T-helper 17 cell (primary cell): ENCODE measurements around the gene AKAP8. TPM values are rescaled to one million over a fixed set of nuclear protein-coding genes. Genes with fewer than 3 reads are reported as not detected.
"Not testable (repeated sequence)": the region's sequence is repeated elsewhere in the genome, so short reads cannot be mapped to it uniquely, and the experiment has no call there.

ENCODE experiments used
- ATAC-seq: fragments of 150-1000 bp; cut with Tn5 transposase; 2 replicates; pipeline ENCODE4 v1.10.0; 2021; ENCODE audit warnings: mild to moderate bottlenecking, moderate library complexity
- DNase-seq, 3 donors: peaks; one replicate each; pipeline versions ENCODE4 v3.0.0 to v3.0.0-alpha.2; 2020 to 2021
- H3K9me3 ChIP-seq: one replicate; pipeline ENCODE4 v1.7.0; 2013; ENCODE audit warnings: low read length, mild to moderate bottlenecking; ENCODE audit not compliant: control insufficient read depth, poor library complexity, severe bottlenecking
- H3K27ac Mint-ChIP-seq: one replicate; pipeline ENCODE4 v1.8.0; 2022; ENCODE audit warnings: mild to moderate bottlenecking, moderate library complexity, mixed read lengths
- H3K27me3 Mint-ChIP-seq: one replicate; pipeline ENCODE4 v1.8.0; 2022; ENCODE audit warnings: mixed read lengths
- H3K36me3 Mint-ChIP-seq: one replicate; pipeline ENCODE4 v1.8.0; 2022; ENCODE audit warnings: low read depth, mixed read lengths
- H3K4me1 Mint-ChIP-seq: one replicate; pipeline ENCODE4 v1.8.0; 2022; ENCODE audit warnings: mild to moderate bottlenecking, mixed read lengths
- H3K4me3 Mint-ChIP-seq: one replicate; pipeline ENCODE4 v1.8.0; 2022; ENCODE audit warnings: mild to moderate bottlenecking, moderate library complexity, mixed read lengths
- total RNA-seq, 4 donors: library from RNA in 2 of 4; stranded (reverse) in 2 of 4; gene quantifications; one replicate each; pipeline ENCODE4 v1.2.3 and lab custom pipeline; 2022 to 2026

Gene AKAP8
- total RNA-seq, 2 donors from 2014 or later = 87.6 to 90.2 TPM

DNA sequence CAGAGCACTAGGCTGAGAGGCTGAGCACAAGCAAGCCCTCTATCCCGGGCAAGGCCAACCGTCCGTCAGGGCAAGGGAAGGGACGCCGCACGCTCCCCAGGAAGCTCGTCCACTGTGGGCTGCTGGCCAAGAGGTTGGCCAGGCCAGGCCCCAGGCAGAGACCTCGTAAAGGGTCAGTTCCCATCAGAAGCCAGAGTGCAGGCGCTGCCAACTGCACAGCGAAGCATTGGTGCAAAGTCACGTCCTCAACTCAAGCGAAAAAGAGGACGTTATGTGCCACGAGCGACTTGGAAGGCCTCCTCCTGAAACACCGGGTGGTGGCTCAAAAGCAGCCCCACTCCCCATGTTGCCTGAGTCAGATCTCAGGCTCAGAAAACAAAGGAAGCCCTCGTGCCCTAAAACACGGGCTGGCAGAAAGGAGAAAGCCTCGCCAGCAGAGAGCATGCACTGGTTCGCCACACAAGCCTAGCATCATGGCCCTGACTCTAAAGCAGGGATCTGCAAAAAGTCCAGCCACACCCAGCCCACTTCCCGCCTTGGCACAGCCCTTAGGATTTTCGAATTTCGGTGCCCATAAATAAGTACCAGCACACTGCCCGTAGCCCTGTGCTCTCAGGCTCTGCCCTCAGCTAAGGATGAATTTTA lies 4.7 kb downstream of the AKAP8 start:
- H3K4me3 Mint-ChIP-seq = no peak overlapping the region
- DNase-seq = no peak
- ATAC-seq = no peak
- peaks cover 23% of the 10 kb centered on the region for H3K4me1 Mint-ChIP-seq
- no peak overlapping the region for H3K27ac Mint-ChIP-seq
- H3K9me3 ChIP-seq = no peaks in the 10 kb centered on the region
- no peaks in the 10 kb centered on the region for H3K27me3 Mint-ChIP-seq
- peaks cover 6% of the 10 kb centered on the region for H3K36me3 Mint-ChIP-seq

DNA sequence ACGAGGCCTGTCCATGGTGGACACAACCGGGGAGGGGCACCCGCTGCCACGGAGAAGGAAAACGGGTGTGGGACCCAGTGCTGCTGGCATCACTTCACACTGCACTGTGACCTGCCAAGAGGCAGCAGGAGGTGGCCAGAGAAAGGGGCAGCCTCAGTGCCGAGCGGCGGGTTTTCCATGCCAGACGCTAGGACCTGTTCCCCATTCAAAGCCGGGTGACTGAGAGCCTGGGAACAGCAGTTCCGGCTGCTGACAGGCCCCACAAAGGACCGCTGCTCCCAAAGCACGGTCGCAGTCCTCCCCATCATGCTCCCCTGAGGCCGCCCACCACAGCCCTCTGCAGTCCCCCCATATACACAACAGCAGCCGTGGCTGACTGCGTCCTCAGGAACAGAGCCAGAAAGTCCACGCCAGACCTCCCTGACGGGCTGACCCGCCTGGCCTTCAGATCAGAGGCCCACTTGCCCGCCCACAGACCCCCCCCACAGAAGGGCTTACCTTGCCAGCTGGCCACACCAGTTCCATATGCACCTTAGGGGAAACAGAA lies 5.4 kb downstream of the AKAP8 start:
- H3K36me3 Mint-ChIP-seq = peaks cover 6% of the 10 kb centered on the region

GRCh38 chr19:15373644-15374043 lies 5.9 kb downstream of the AKAP8 start:
- Mint-ChIP-seq H3K4me3 (no peak overlapping the region), H3K27me3 (no peaks in the 10 kb centered on the region), H3K27ac (peak overlapping the region; percentile 45), H3K4me1 (peaks cover 23% of the 10 kb centered on the region), H3K36me3 (peaks cover 6% of the 10 kb centered on the region)
- ATAC-seq = no peak
- no peak for DNase-seq
- H3K9me3 ChIP-seq = no peaks in the 10 kb centered on the region

More for the DNA sequence above, 5.4 kb downstream of the AKAP8 start:
- no peaks in the 10 kb centered on the region for H3K9me3 ChIP-seq
- peaks cover 23% of the 10 kb centered on the region for H3K4me1 Mint-ChIP-seq
- no peaks in the 10 kb centered on the region for H3K27me3 Mint-ChIP-seq
- H3K4me3 Mint-ChIP-seq = no peak overlapping the region
- ATAC-seq = no peak
- no peak for DNase-seq
- H3K27ac Mint-ChIP-seq = peak overlapping the region; percentile 45

DNA sequence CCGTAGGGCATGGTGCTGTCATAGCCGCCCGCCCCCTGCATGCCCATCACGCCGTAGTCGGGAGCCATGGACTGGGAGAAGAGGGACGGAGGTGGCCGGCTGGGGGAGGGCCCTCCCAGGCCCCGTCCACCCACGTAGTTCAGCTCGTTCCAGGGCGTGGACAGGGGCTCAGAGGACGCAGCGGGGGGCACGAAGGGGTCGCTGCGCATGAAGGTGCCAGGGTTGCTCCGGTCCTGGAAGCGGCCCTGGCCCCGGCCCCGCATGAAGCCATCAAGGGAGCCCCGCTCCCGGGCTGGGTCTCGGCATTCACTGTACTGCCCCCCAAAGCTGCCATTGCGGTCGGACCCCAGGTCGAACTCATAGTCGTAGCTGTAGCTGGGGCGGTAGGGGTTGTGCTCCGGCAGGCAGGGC lies 6.7 kb downstream of the AKAP8 start:
- H3K36me3 Mint-ChIP-seq = no peaks in the 10 kb centered on the region
- DNase-seq (no peak), ATAC-seq (no peak)
- no peak overlapping the region for H3K27ac Mint-ChIP-seq
- no peak overlapping the region for H3K4me3 Mint-ChIP-seq
- no peaks in the 10 kb centered on the region for H3K27me3 Mint-ChIP-seq
- H3K9me3 ChIP-seq = no peaks in the 10 kb centered on the region
- peaks cover 17% of the 10 kb centered on the region for H3K4me1 Mint-ChIP-seq

DNA sequence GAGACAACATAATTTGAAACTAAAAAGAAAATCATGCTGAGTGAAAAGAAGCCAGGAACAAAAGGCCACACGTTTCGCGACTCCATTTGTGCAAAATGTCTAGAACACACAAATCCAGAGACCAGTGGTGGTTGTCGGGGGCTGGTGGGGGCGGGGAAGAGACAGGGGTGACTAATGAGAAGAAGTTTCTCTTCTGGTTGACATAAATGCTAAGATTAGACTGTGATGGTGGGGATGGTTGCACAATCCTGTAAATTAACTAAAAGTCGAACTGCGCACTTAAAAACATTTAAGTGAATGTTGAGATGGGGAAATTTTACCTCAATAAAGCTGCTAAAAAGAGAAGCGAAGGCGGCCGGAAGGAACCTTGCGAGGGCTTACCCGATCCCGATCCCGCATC lies 7.1 kb downstream of the AKAP8 start:
- H3K4me3 Mint-ChIP-seq = no peak overlapping the region
- DNase-seq (no peak), ATAC-seq (no peak)
- H3K27ac Mint-ChIP-seq = peak overlapping the region; percentile 27
- H3K9me3 ChIP-seq = no peaks in the 10 kb centered on the region
- peaks cover 16% of the 10 kb centered on the region for H3K4me1 Mint-ChIP-seq
- no peaks in the 10 kb centered on the region for H3K27me3 Mint-ChIP-seq
- H3K36me3 Mint-ChIP-seq = no peaks in the 10 kb centered on the region

- DNase-seq (no peak), ATAC-seq (no peak)
- no peaks in the 10 kb centered on the region for H3K27me3 Mint-ChIP-seq
- H3K9me3 ChIP-seq = no peaks in the 10 kb centered on the region
- no peaks in the 10 kb centered on the region for H3K36me3 Mint-ChIP-seq
- H3K4me3 Mint-ChIP-seq = no peak overlapping the region
- H3K4me1 Mint-ChIP-seq = peaks cover 13% of the 10 kb centered on the region
- peak overlapping the region; percentile 27 for H3K27ac Mint-ChIP-seq
These were observed 7.7 kb downstream of the AKAP8 start for GRCh38 chr19:15371786-15372380.

GRCh38 chr19:15371119-15371518 lies 8.5 kb downstream of the AKAP8 start:
- peaks cover 9% of the 10 kb centered on the region for H3K4me1 Mint-ChIP-seq
- H3K27ac Mint-ChIP-seq = no peak overlapping the region

GRCh38 chr19:15369594-15369891 lies 10.0 kb downstream of the AKAP8 start:
- DNase-seq (no peak), ATAC-seq (no peak)
- Mint-ChIP-seq H3K4me3 (no peak overlapping the region), H3K4me1 (peaks cover 8% of the 10 kb centered on the region), H3K27me3 (no peaks in the 10 kb centered on the region), H3K27ac (no peak overlapping the region), H3K36me3 (no peaks in the 10 kb centered on the region)
- no peaks in the 10 kb centered on the region for H3K9me3 ChIP-seq

More at GRCh38 chr19:15371119-15371518, 8.5 kb downstream of the AKAP8 start:
- DNase-seq = no peak
- Mint-ChIP-seq H3K27me3 (no peaks in the 10 kb centered on the region), H3K4me3 (no peak overlapping the region), H3K36me3 (no peaks in the 10 kb centered on the region)
- no peak for ATAC-seq
- H3K9me3 ChIP-seq = no peaks in the 10 kb centered on the region

DNA sequence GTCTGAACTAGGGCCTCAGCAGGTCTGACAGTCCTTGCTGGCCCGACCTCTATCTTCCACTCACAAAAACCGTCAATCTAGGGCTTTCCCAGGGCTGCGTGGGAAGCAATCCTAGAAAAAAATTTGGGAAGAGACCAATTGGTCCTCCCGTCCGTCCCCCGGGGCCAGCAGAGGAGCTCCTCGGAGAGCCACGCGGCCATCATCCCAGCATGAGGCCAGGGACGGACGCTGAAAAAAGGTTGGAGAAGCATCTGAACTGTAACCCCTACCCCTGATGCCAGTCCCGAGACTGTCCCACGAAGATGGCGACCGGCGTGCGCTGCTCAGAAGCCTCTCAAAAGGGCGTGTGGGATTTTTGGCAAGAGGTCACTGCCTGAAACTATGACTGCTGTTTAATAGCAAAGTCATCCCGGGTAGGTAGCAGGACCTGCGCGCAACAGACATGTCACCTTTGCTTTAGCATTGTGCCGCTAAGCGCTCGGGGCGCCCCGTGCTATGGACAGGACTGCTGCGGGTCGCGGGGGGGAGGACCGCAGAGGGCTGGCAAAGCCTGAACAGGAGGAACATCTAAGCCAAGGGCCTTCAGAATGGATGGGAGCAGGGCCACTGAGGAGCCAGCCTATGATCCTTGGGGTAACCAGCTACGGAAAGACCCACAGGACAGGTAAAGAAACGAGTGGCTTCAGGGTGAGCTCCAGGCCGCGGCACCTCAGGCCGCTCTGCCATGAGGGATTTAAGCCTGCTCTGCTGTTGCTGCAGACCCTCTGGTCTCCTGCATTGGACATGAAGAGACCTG lies 10.6 kb downstream of the AKAP8 start:
- H3K4me1 Mint-ChIP-seq = peaks cover 6% of the 10 kb centered on the region
- H3K27me3 Mint-ChIP-seq = no peaks in the 10 kb centered on the region
- ATAC-seq (no peak), DNase-seq (no peak)
- no peak overlapping the region for H3K4me3 Mint-ChIP-seq
- no peak overlapping the region for H3K27ac Mint-ChIP-seq
- no peaks in the 10 kb centered on the region for H3K36me3 Mint-ChIP-seq
- no peaks in the 10 kb centered on the region for H3K9me3 ChIP-seq

GRCh38 chr19:15368051-15368632 lies 11.4 kb downstream of the AKAP8 start:
- H3K4me3 Mint-ChIP-seq = no peak overlapping the region
- no peak overlapping the region for H3K27ac Mint-ChIP-seq
- H3K27me3 Mint-ChIP-seq = no peaks in the 10 kb centered on the region
- peaks cover under 1% of the 10 kb centered on the region for H3K4me1 Mint-ChIP-seq
- peaks cover 2% of the 10 kb centered on the region for H3K36me3 Mint-ChIP-seq
- ATAC-seq = no peak
- H3K9me3 ChIP-seq = no peaks in the 10 kb centered on the region
- no peak for DNase-seq

DNA sequence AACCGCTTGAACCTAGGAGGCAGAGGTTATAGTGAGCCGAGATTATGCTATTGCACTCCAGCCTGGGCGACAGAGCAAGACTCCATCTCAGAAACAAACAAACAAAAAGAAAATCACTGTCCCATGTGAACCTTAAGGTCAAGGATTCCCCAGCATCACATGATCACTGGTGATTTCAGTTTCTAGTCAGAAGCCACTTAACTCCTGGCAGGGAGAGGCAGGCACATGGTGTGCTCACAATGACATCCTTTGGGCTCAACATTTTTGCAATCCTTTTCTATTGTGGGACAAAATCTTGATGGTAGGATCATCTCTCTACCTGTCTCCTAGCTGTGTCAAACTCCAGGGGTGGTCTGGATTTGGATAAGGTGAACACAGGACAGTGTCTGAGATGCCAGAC lies 12.1 kb downstream of the AKAP8 start:
- Mint-ChIP-seq H3K27me3 (no peaks in the 10 kb centered on the region), H3K36me3 (peaks cover 2% of the 10 kb centered on the region), H3K4me3 (no peak overlapping the region), H3K27ac (no peak overlapping the region), H3K4me1 (no peaks in the 10 kb centered on the region)
- DNase-seq (no peak), ATAC-seq (no peak)
- no peaks in the 10 kb centered on the region for H3K9me3 ChIP-seq

GRCh38 chr19:15365264-15365663 lies 14.3 kb downstream of the AKAP8 start:
- no peaks in the 10 kb centered on the region for H3K4me1 Mint-ChIP-seq
- ATAC-seq (peak; percentile 19), DNase-seq (no peak)
- H3K9me3 ChIP-seq = no peaks in the 10 kb centered on the region
- H3K4me3 Mint-ChIP-seq = no peak overlapping the region
- H3K27me3 Mint-ChIP-seq = no peaks in the 10 kb centered on the region
- H3K27ac Mint-ChIP-seq = peak overlapping the region; percentile 11
- H3K36me3 Mint-ChIP-seq = peaks cover 2% of the 10 kb centered on the region

GRCh38 chr19:15363791-15364190 lies 15.8 kb downstream of the AKAP8 start:
- H3K27me3 Mint-ChIP-seq, H3K4me3 Mint-ChIP-seq, H3K36me3 Mint-ChIP-seq, H3K27ac Mint-ChIP-seq, DNase-seq, H3K9me3 ChIP-seq, ATAC-seq, H3K4me1 Mint-ChIP-seq: not testable (repeated sequence)
